HepG2 (cell line): ENCODE results near the gene SPDYE6. TPM values are rescaled to one million over a fixed set of nuclear protein-coding genes. Genes with fewer than 3 reads are reported as not detected.

ENCODE experiments used
- BHLHE40 ChIP-seq: IDR thresholded peaks from 2 replicates; pipeline ENCODE4 v1.6.1; 2011; ENCODE audit warnings: low read length, improper control_type of control experiment
- ELF3 ChIP-seq: IDR thresholded peaks from 2 replicates; pipeline ENCODE4 v1.6.1; 2016; ENCODE audit warnings: missing genetic modification reagents, missing compliant biosample characterization
- GABPA ChIP-seq, 2 experiments: IDR thresholded peaks; 2 replicates each; pipeline ENCODE4 v1.6.1; 2011 to 2016; ENCODE audit warnings: low read depth in 2 of 2, low read length in 1 of 2, missing biosample characterization in 1 of 2, missing genetic modification characterization in 1 of 2
- GABPB1 ChIP-seq: IDR thresholded peaks from 2 replicates; pipeline ENCODE4 v1.6.1; 2016; ENCODE audit warnings: mild to moderate bottlenecking, missing genetic modification reagents, moderate library complexity, missing compliant biosample characterization
- HNRNPLL ChIP-seq: fragments of 200-400 bp; formaldehyde crosslinking; IDR thresholded peaks from 2 replicates; pipeline ENCODE4 v1.6.1; 2017; ENCODE audit warnings: mild to moderate bottlenecking, low read depth, low read length; ENCODE audit not compliant: poor library complexity, severe bottlenecking
- KAT7 ChIP-seq: IDR thresholded peaks from 2 replicates; pipeline ENCODE4 v1.6.1; 2018; ENCODE audit warnings: borderline replicate concordance, missing compliant biosample characterization
- KLF6 ChIP-seq: IDR thresholded peaks from 2 replicates; pipeline ENCODE4 v1.8.0; 2016; ENCODE audit warnings: missing biosample characterization, missing genetic modification reagents
- KMT2A ChIP-seq: sonication (generic); formaldehyde crosslinking; IDR thresholded peaks from 2 replicates; pipeline ENCODE4 v1.4.0; 2020; ENCODE audit warnings: missing genetic modification reagents
- MXD1 ChIP-seq: sonication (generic); formaldehyde crosslinking; IDR thresholded peaks from 2 replicates; pipeline ENCODE4 v1.4.0; 2020; ENCODE audit warnings: mild to moderate bottlenecking, missing genetic modification reagents
- MXI1 ChIP-seq: IDR thresholded peaks from 3 replicates; pipeline ENCODE4 v1.6.1; 2012; ENCODE audit warnings: low read depth, low read length, inconsistent platforms, borderline replicate concordance
- MYC ChIP-seq: sonication (generic); formaldehyde crosslinking; IDR thresholded peaks from 2 replicates; pipeline ENCODE4 v1.9.0; 2021; ENCODE audit warnings: missing genetic modification reagents, borderline replicate concordance
- NRL ChIP-seq: sonication (generic); formaldehyde crosslinking; IDR thresholded peaks from 2 replicates; pipeline ENCODE4 v1.5.0; 2020; ENCODE audit warnings: missing genetic modification reagents, mild to moderate bottlenecking, moderate library complexity, borderline replicate concordance
- POGZ ChIP-seq: sonication (generic); formaldehyde crosslinking; IDR thresholded peaks from 2 replicates; pipeline ENCODE4 v1.4.0; 2020; ENCODE audit warnings: mild to moderate bottlenecking, missing genetic modification reagents
- POLR2A ChIP-seq, 2 experiments: IDR thresholded peaks; 2 replicates each; pipeline ENCODE4 v1.6.1; 2011; ENCODE audit warnings: low read depth in 2 of 2, low read length in 2 of 2, mild to moderate bottlenecking in 1 of 2, moderate library complexity in 1 of 2; ENCODE audit not compliant: insufficient read depth in 1 of 2
- REL ChIP-seq: sonication (generic); formaldehyde crosslinking; conservative IDR thresholded peaks from 2 replicates; pipeline ENCODE4 v1.8.0; 2022; ENCODE audit warnings: mild to moderate bottlenecking, missing genetic modification reagents, moderate library complexity
- SP2 ChIP-seq: sonication (generic); formaldehyde crosslinking; IDR thresholded peaks from 2 replicates; pipeline ENCODE4 v1.5.1; 2020; ENCODE audit warnings: mild to moderate bottlenecking, missing genetic modification reagents
- TAF1 ChIP-seq: sonication (generic); formaldehyde crosslinking; IDR thresholded peaks from 2 replicates; pipeline ENCODE4 v1.4.0; 2020; ENCODE audit warnings: missing genetic modification reagents
- ZNF121 ChIP-seq: sonication (generic); formaldehyde crosslinking; IDR thresholded peaks from 2 replicates; pipeline ENCODE4 v1.5.0; 2020; ENCODE audit warnings: mild to moderate bottlenecking, missing genetic modification reagents
- ZNF280D ChIP-seq: sonication (generic); formaldehyde crosslinking; IDR thresholded peaks from 2 replicates; pipeline ENCODE4 v1.5.1; 2020; ENCODE audit warnings: mild to moderate bottlenecking, missing genetic modification reagents
- ZNF350 ChIP-seq: sonication (generic); formaldehyde crosslinking; IDR thresholded peaks from 2 replicates; pipeline ENCODE4 v1.4.0; 2020; ENCODE audit warnings: mild to moderate bottlenecking, low read depth, missing genetic modification reagents, borderline replicate concordance
- ZNF639 ChIP-seq: conservative IDR thresholded peaks from 2 replicates; pipeline ENCODE4 v1.6.1; 2018; ENCODE audit warnings: missing genetic modification reagents
- polyA plus RNA-seq, 8 experiments: library from polyadenylated mRNA; depleted of rRNA in 3 of 8; stranded (reverse) in 7 of 8; unstranded in 1 of 8; fragments of >200 nt; fragmentation: Illumina TruSeq in 4 of 8; extraction: Trizol in 4 of 8; gene quantifications; 2 replicates each; pipeline versions ENCODE4 v1.2.1 to v1.2.3, GENCODE V29; 2011 to 2016; ENCODE audit warnings: low read depth in 4 of 8, missing spikeins in 1 of 8, mixed read lengths in 1 of 8; ENCODE audit not compliant: insufficient read depth in 1 of 8
- total RNA-seq, 5 experiments: library from RNA; depleted of rRNA; stranded (reverse); fragments of >200 nt; fragmentation: Illumina TruSeq; extraction: Trizol; gene quantifications; 2 replicates each; pipeline ENCODE4 v1.2.3, GENCODE V29; 2016; ENCODE audit warnings: low read depth in 1 of 5

Gene SPDYE6
- total and polyA plus RNA-seq, 2 of the 13 experiments (the other 11 are each of a cell fraction or from before 2014, with no cell fraction given) = 0.07 TPM; not detected in 1

GRCh38 chr7:102363549-102364393, 7.5 kb upstream of the SPDYE6 start (continued):
- 0 out of 2 replicates have a peak, but pooled peaks have one; percentile 22 for TF ChIP-seq ZNF639 (CRISPR knock-in tag)
- TF ChIP-seq GABPA (IDR thresholded peaks at IDR 0.05; ENCODE audit: low read depth, low read length) = peak; percentile 74
- TF ChIP-seq GABPA (CRISPR knock-in tag; IDR thresholded peaks at IDR 0.05; ENCODE audit: low read depth) = peak; percentile 95
- TF ChIP-seq TAF1 (CRISPR knock-in tag) = peak; percentile 89
- peak; percentile 97 for TF ChIP-seq GABPB1
- peak; percentile 53; the same call in 1 of the 2 replicates for TF ChIP-seq SP2 (CRISPR knock-in tag)
- peak; percentile 87; the same call in 1 of the 2 replicates for TF ChIP-seq KAT7 (CRISPR knock-in tag)
- peak; percentile 67 for TF ChIP-seq BHLHE40
- peak; percentile 72 for TF ChIP-seq POGZ (CRISPR knock-in tag)
- peak; percentile 34; the same call in 1 of the 2 replicates for TF ChIP-seq KMT2A (CRISPR knock-in tag)
- TF ChIP-seq NRL = peak; percentile 83
- 0 out of 2 replicates have a peak, but pooled peaks have one; percentile 22 for TF ChIP-seq ZNF280D (CRISPR knock-in tag)
- TF ChIP-seq KLF6 (CRISPR knock-in tag) = peak; percentile 85
- TF ChIP-seq REL (CRISPR knock-in tag) = peak; percentile 61; the same call in 1 of the 2 replicates
- peak; percentile 87 for TF ChIP-seq HNRNPLL
- TF ChIP-seq POLR2A (IDR thresholded peaks at IDR 0.05; ENCODE audit: insufficient read depth in 1 of 2, low read depth in 2 of 2, low read length in 2 of 2) = peak; percentile 72 to 84
- peak; percentile 68 for TF ChIP-seq ZNF350 (CRISPR knock-in tag)
- TF ChIP-seq MXI1 = peak; percentile 78; the same call in 1 of the 3 replicates
- peak; percentile 84; the same call in 1 of the 2 replicates for TF ChIP-seq MYC (CRISPR knock-in tag)
- peak; percentile 52; the same call in 1 of the 2 replicates for TF ChIP-seq ZNF121
- peak; percentile 64; the same call in 1 of the 2 replicates for TF ChIP-seq ELF3 (CRISPR knock-in tag)
- TF ChIP-seq MXD1 (CRISPR knock-in tag) = 0 out of 2 replicates have a peak, but pooled peaks have one; percentile 63
